DOHH2 (cell line): ENCODE results near the gene SNRPA.

ENCODE experiments used
- H3F3A ChIP-seq: fragments of 200-600 bp; sonication (generic), shearing (Covaris generic); 2 replicates; pipeline ENCODE4 v1.6.0; 2016; ENCODE audit warnings: antibody characterized with exemption, mild to moderate bottlenecking; ENCODE audit not compliant: control insufficient read depth, insufficient read depth
- H3K27ac ChIP-seq: fragments of 200-600 bp; sonication (generic); 2 replicates; pipeline ENCODE4 v1.5.1; 2014; ENCODE audit warnings: low read depth, mild to moderate bottlenecking, low read length, moderate library complexity
- H3K27me3 ChIP-seq: fragments of 200-600 bp; sonication (generic); 2 replicates; pipeline ENCODE4 v1.6.1; 2014; ENCODE audit warnings: mild to moderate bottlenecking, low read length, mixed read lengths; ENCODE audit not compliant: control insufficient read depth
- H3K36me3 ChIP-seq: fragments of 200-600 bp; sonication (generic); 2 replicates; pipeline ENCODE4 v1.6.1; 2014; ENCODE audit warnings: mild to moderate bottlenecking, low read length, moderate library complexity, mixed read lengths; ENCODE audit not compliant: control insufficient read depth
- H3K4me1 ChIP-seq: fragments of 200-600 bp; sonication (generic); 2 replicates; pipeline ENCODE4 v1.6.1; 2014; ENCODE audit warnings: mild to moderate bottlenecking, low read length, mixed read lengths; ENCODE audit not compliant: control insufficient read depth
- H3K4me2 ChIP-seq: fragments of 200-600 bp; sonication (generic); 2 replicates; pipeline ENCODE4 v1.6.0; 2014; ENCODE audit warnings: mild to moderate bottlenecking, low read length, moderate library complexity
- H3K4me3 ChIP-seq: fragments of 200-600 bp; sonication (generic); 2 replicates; pipeline ENCODE4 v1.5.1; 2014; ENCODE audit warnings: mild to moderate bottlenecking, low read length, mixed read lengths
- H3K79me2 ChIP-seq: fragments of 200-600 bp; sonication (generic); 2 replicates; pipeline ENCODE4 v1.6.1; 2014; ENCODE audit warnings: mild to moderate bottlenecking, low read length, mixed read lengths; ENCODE audit not compliant: control insufficient read depth
- H3K9me2 ChIP-seq: fragments of 200-600 bp; sonication (generic); replicated peaks from 2 replicates; pipeline ENCODE4 v1.6.1; 2014; ENCODE audit warnings: mild to moderate bottlenecking, low read length, mixed read lengths; ENCODE audit not compliant: control insufficient read depth
- H3K9me3 ChIP-seq: fragments of 200-600 bp; sonication (generic); 2 replicates; pipeline ENCODE4 v1.6.1; 2014; ENCODE audit warnings: antibody characterized with exemption, low read length, mixed read lengths; ENCODE audit not compliant: control insufficient read depth, insufficient read depth
- H4K20me1 ChIP-seq: fragments of 200-600 bp; sonication (generic); 2 replicates; pipeline ENCODE4 v1.6.0; 2014; ENCODE audit warnings: low read depth, mild to moderate bottlenecking, antibody characterized with exemption, low read length, moderate library complexity; ENCODE audit not compliant: control insufficient read depth, insufficient read depth
- CTCF ChIP-seq: fragments of 200-600 bp; sonication (generic); IDR thresholded peaks from one replicate; pipeline ENCODE4 v1.5.1; 2014; ENCODE audit warnings: antibody characterized with exemption, mild to moderate bottlenecking, low read depth, low read length; ENCODE audit not compliant: poor library complexity, severe bottlenecking
- EZH2phosphoT487 ChIP-seq: fragments of 200-600 bp; sonication (generic); IDR thresholded peaks from 2 replicates; pipeline ENCODE4 v1.6.1; 2017; ENCODE audit warnings: borderline replicate concordance, mild to moderate bottlenecking, antibody characterized with exemption, low read length, moderate library complexity, mixed read lengths

SNRPA gene

DNA sequence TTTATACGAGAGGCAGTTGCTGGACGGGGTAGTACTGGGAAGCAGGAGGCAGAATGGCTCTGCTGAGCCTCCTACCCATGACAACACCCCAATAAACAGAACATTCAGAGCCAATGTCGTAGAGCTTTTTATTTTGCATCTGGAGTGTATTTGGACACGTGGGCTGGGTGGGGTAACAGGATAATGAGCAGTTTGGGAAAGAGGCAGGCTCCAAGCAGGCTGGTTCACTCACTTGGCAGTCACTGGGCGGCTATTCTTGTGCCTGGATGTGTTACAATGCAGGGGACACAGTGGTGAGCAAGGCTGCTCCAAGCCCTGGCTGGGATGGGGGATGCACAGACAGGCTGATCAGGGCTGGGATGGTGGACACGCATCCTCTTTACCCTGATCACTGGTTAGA lies 10.3 kb upstream of the SNRPA start:
- Histone ChIP-seq H3K27ac (no peak overlapping the region), H3K4me1 (no peaks in the 10 kb centered on the region), H3K4me3 (no peak overlapping the region), H3K36me3 (no peaks in the 10 kb centered on the region), H3K27me3 (no peaks in the 10 kb centered on the region), H3K9me2 (no peaks in the 10 kb centered on the region), H3K9me3 (no peaks in the 10 kb centered on the region), H3K79me2 (no peaks in the 10 kb centered on the region), H3K4me2 (no peak overlapping the region), H3F3A (no peaks in the 10 kb centered on the region), H4K20me1 (no peaks in the 10 kb centered on the region)
- TF ChIP-seq CTCF (no peak), EZH2phosphoT487 (no peak)

DNA sequence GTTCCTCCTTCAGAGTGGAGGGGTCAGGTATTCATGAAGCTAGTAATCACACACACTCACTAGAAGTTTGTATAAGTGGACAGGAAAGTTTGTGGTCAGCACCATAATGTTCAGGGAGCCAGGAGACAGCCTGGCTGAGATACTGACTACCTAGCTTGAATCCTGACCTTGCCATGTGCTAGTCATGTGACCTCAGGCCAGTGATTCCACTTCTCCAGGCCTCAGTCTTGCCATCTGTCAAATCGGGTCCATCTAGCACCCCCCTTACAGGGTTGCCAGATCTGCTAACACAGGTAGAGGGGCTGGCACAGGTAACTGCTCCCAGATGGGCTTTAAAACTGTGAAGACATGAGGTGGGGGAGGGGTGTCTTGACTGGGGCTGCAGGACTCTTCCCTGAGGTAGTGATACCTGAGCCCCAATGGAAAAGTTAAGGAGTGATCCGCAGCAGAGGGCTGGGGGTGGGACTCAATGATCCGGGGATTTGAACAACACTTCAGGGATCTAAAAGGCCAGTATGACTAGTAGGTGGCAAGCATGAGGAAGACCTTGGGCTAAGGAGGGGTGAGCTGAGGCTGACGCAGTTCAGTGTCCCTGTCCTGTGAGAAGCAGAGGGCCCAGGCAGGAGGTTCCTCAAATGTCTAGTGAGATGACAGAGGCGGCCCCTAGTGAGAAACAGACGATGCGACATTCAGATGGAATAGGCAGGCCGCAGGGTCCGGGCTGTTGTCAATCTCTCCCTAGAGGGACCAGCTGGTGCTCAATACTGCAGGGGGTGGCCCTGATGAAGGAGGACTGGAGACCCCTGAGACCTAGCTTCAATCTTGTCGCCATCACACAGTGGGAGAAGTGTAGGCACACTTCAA lies 9.2 kb upstream of the SNRPA start:
- H3K4me3 ChIP-seq, result no peak overlapping the region
- TF ChIP-seq EZH2phosphoT487, result no peak
- TF ChIP-seq CTCF, result no peak
- H3K27me3 ChIP-seq, result no peaks in the 10 kb centered on the region
- H3K79me2 ChIP-seq, result no peaks in the 10 kb centered on the region
- H3K9me2 ChIP-seq, result no peaks in the 10 kb centered on the region
- H3K36me3 ChIP-seq, result no peaks in the 10 kb centered on the region
- no peaks in the 10 kb centered on the region for H3K4me1 ChIP-seq
- no peaks in the 10 kb centered on the region for H3F3A ChIP-seq
- no peaks in the 10 kb centered on the region for H4K20me1 ChIP-seq
- no peak overlapping the region for H3K4me2 ChIP-seq
- no peak overlapping the region for H3K27ac ChIP-seq
- H3K9me3 ChIP-seq, result no peaks in the 10 kb centered on the region

GRCh38 chr19:40742477-40742876 lies 8.5 kb upstream of the SNRPA start:
- TF ChIP-seq EZH2phosphoT487 (no peak), CTCF (no peak)
- Histone ChIP-seq H4K20me1 (no peaks in the 10 kb centered on the region), H3K79me2 (no peaks in the 10 kb centered on the region), H3K27ac (no peak overlapping the region), H3K27me3 (no peaks in the 10 kb centered on the region), H3K9me2 (no peaks in the 10 kb centered on the region), H3F3A (no peaks in the 10 kb centered on the region), H3K36me3 (no peaks in the 10 kb centered on the region), H3K4me2 (no peak overlapping the region), H3K4me3 (no peak overlapping the region), H3K9me3 (no peaks in the 10 kb centered on the region), H3K4me1 (no peaks in the 10 kb centered on the region)
